ENCODE data around the gene CMTM3. TPM values are rescaled to one million over a fixed set of nuclear protein-coding genes. Genes with fewer than 3 reads are reported as not detected.

The CMTM3 gene
- total and polyA plus RNA-seq, 9 of the 15 experiments (the other 6 are each of a cell fraction or from before 2014, with no cell fraction given) = 4.6 to 33.4 (median 17.5) TPM

DNA sequence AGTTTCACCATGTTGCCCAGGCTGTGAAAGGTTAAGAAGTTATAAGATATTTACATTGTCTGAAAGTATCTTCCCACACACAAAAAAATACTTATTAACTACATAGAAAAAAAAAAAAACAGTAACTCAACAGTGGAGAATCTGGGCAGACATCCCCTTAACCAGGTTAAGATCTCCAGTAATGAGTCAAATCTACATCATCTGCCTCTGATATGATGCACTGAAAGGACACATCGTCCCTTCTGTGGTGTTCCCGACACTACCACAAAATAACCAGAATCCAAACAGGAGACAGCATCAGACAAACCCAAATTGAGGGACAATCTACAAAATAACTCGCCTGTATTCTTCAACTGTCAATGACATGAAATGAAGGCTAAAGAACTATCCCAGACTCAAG lies 52.0 kb downstream of the CMTM3 start:
- 77% methylated on average over 3 of the region's 3 CpGs for WGBS (ENCODE audit: insufficient coverage, low coverage, missing lambda C conversion rate)
- Histone ChIP-seq H3K27ac (ENCODE audit: extremely low read depth, low read depth, low read length) (no peak overlapping the region), H3K4me1 (replicated peaks in 1 of 2; ENCODE audit: control insufficient read depth in 2 of 2, insufficient read depth in 2 of 2, low read length in 2 of 2) (peaks cover 14 to 18% of the 10 kb centered on the region in 2 experiments; a peak in 4 of 5 replicates), H3K4me3 (no peak overlapping the region), H3K9me3 (replicated peaks; ENCODE audit: control insufficient read depth, insufficient read depth, low read depth, low read length) (no peaks in the 10 kb centered on the region), H3K4me2 (ENCODE audit: insufficient read depth, low read length) (no peak overlapping the region), H3K9me1 (ENCODE audit: control insufficient read depth, insufficient read depth, low read length) (no peaks in the 10 kb centered on the region), H3K79me2 (ENCODE audit: control insufficient read depth, insufficient read depth, low read length) (peaks cover 13% of the 10 kb centered on the region), H4K20me1 (replicated peaks; ENCODE audit: control insufficient read depth, insufficient read depth, low read length) (no peaks in the 10 kb centered on the region; the same call in 1 of the 2 replicates), H3K27me3 (ENCODE audit: control insufficient read depth in 2 of 2, insufficient read depth in 2 of 2, low read length in 2 of 2) (no peaks in the 10 kb centered on the region), H3K36me3 (ENCODE audit: control insufficient read depth, insufficient read depth, low read length) (no peaks in the 10 kb centered on the region), H3K9ac (ENCODE audit: insufficient read depth in 1 of 2, low read depth in 2 of 2, low read length in 2 of 2) (no peak overlapping the region), H2AFZ (ENCODE audit: low read depth, low read length) (no peak overlapping the region)
- intact Hi-C loops (cut with micrococcal nuclease) (no loop called here), in situ Hi-C loops (cut with MboI) (no loop called here)
- TF ChIP-seq ZNF224 (CRISPR knock-in tag; IDR thresholded peaks at IDR 0.05) = no peak
- no peak for TF ChIP-seq ZNF507 (tag; conservative IDR thresholded peaks at IDR 0.05)
- TF ChIP-seq BACH1 (tag; IDR thresholded peaks at IDR 0.05) = no peak
- no peak for TF ChIP-seq MIER1 (IDR thresholded peaks at IDR 0.05; ENCODE audit: low read depth)
- TF ChIP-seq BDP1 (IDR thresholded peaks at IDR 0.05; ENCODE audit: insufficient read depth, insufficient read length) = no peak
- no peak for TF ChIP-seq CXXC5 (CRISPR knock-in tag; IDR thresholded peaks at IDR 0.05)
- TF ChIP-seq IRF2 (CRISPR knock-in tag; IDR thresholded peaks at IDR 0.05) = no peak
- no peak for TF ChIP-seq DPF2 (IDR thresholded peaks at IDR 0.05)
- TF ChIP-seq LCOR (CRISPR knock-in tag; IDR thresholded peaks at IDR 0.05) = no peak
- no peak for TF ChIP-seq TEAD2 (tag; IDR thresholded peaks at IDR 0.05)
- TF ChIP-seq, protein P1, sequence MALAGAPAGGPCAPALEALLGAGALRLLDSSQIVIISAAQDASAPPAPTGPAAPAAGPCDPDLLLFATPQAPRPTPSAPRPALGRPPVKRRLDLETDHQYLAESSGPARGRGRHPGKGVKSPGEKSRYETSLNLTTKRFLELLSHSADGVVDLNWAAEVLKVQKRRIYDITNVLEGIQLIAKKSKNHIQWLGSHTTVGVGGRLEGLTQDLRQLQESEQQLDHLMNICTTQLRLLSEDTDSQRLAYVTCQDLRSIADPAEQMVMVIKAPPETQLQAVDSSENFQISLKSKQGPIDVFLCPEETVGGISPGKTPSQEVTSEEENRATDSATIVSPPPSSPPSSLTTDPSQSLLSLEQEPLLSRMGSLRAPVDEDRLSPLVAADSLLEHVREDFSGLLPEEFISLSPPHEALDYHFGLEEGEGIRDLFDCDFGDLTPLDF (CRISPR knock-in tag; IDR thresholded peaks at IDR 0.05) = no peak
- TF ChIP-seq RBBP5 (IDR thresholded peaks at IDR 0.05; ENCODE audit: borderline replicate concordance, insufficient read depth, low read length, poor library complexity, severe bottlenecking) = no peak
- TF ChIP-seq NR1H2 (CRISPR knock-in tag; IDR thresholded peaks at IDR 0.05) = no peak
- TF ChIP-seq CHD1 (IDR thresholded peaks at IDR 0.05; ENCODE audit: low read length) = no peak
- no peak for TF ChIP-seq ZBTB17 (CRISPR knock-in tag; IDR thresholded peaks at IDR 0.05)
- no peak for TF ChIP-seq GATA2 (CRISPR knock-in tag; IDR thresholded peaks at IDR 0.05)
- TF ChIP-seq ZSCAN29 (IDR thresholded peaks at IDR 0.05) = no peak
- TF ChIP-seq HDGF (IDR thresholded peaks at IDR 0.05) = no peak
- TF ChIP-seq BMI1 (IDR thresholded peaks at IDR 0.05; ENCODE audit: low read length) = no peak
- ATAC-seq (no peak), FAIRE-seq (no peak), DNase-seq (ENCODE audit: extremely low read depth in 1 of 4, low spot score in 3 of 4) (no peak)
- CTCF ChIA-PET (ENCODE audit: low intra/inter-chr PET ratio) = no interaction called here
- POLR2A ChIA-PET = interaction anchor here (2.2 kb wide), 1 partner anchor 11 kb away, joined by 7 read pairs; no protein-coding TSS in a partner anchor
- BruUV-seq (replicated peaks) = no TSS peak
